HEK293 (cell line): ENCODE data around the gene SBF2.

ENCODE experiments used
- CTCF ChIP-seq: fragments of 450-650 bp; formaldehyde crosslinking; IDR thresholded peaks from 2 replicates; pipeline ENCODE4 v1.5.1; 2016; ENCODE audit warnings: missing biosample characterization, missing genetic modification characterization
- MYNN ChIP-seq: fragments of 450-650 bp; formaldehyde crosslinking; IDR thresholded peaks from 2 replicates; pipeline ENCODE4 v1.5.1; 2016; ENCODE audit warnings: missing biosample characterization, missing genetic modification characterization, borderline replicate concordance
- SP3 ChIP-seq: fragments of 450-650 bp; formaldehyde crosslinking; IDR thresholded peaks from 2 replicates; pipeline ENCODE4 v1.5.1; 2016; ENCODE audit warnings: missing biosample characterization, missing genetic modification characterization
- TRIM28 ChIP-seq: IDR thresholded peaks from 2 replicates; pipeline ENCODE4 v1.6.1; 2011; ENCODE audit warnings: low read length, control low read depth, borderline replicate concordance
- YY1 ChIP-seq: fragments of 450-650 bp; formaldehyde crosslinking; IDR thresholded peaks from 2 replicates; pipeline ENCODE4 v1.5.1; 2018; ENCODE audit warnings: missing biosample characterization, missing genetic modification characterization
- ZNF10 ChIP-seq: fragments of 450-650 bp; formaldehyde crosslinking; IDR thresholded peaks from 2 replicates; pipeline ENCODE4 v1.5.1; 2017; ENCODE audit warnings: missing biosample characterization, missing genetic modification characterization
- ZNF121 ChIP-seq: fragments of 450-650 bp; formaldehyde crosslinking; IDR thresholded peaks from 2 replicates; pipeline ENCODE4 v1.5.1; 2016; ENCODE audit warnings: missing biosample characterization, missing genetic modification characterization
- ZNF280C ChIP-seq: fragments of 450-650 bp; formaldehyde crosslinking; IDR thresholded peaks from 2 replicates; pipeline ENCODE4 v1.5.1; 2016; ENCODE audit warnings: missing biosample characterization, missing genetic modification characterization
- ZNF501 ChIP-seq: fragments of 450-650 bp; formaldehyde crosslinking; IDR thresholded peaks from 2 replicates; pipeline ENCODE4 v1.5.1; 2016; ENCODE audit warnings: missing biosample characterization, missing genetic modification characterization
- ZNF777 ChIP-seq: fragments of 450-650 bp; formaldehyde crosslinking; IDR thresholded peaks from 2 replicates; pipeline ENCODE4 v1.5.1; 2017; ENCODE audit warnings: missing biosample characterization, missing genetic modification characterization, borderline replicate concordance
- TF ChIP-seq, protein P1 (sequence below): fragments of 450-650 bp; formaldehyde crosslinking; IDR thresholded peaks from 2 replicates; pipeline ENCODE4 v1.5.1; 2016; ENCODE audit warnings: missing biosample characterization, missing genetic modification characterization

DNA sequence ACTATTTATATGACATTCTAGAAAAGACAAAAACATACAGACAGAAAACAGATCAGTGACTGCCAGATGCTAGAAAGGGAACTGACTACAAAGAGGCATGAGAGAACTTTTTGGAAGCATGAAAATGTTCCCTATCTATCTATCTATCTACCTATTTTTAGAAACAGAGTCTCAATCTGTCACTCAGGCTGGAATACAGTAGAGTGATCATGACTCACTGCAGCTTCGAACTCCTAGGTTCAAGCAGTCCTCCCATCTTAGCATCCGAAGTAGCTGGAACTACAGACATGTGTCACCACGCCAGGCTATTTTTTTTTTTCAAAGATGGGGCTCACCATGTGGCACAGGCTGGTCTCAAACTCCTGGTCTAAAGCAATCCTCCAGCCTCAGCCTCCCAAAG lies 6.9 kb downstream of the SBF2 start:
- TF ChIP-seq TRIM28 (no peak), MYNN (tag by site-specific recombination) (no peak), ZNF777 (no peak), ZNF10 (tag by site-specific recombination) (no peak), ZNF280C (tag by site-specific recombination) (no peak), CTCF (tag by site-specific recombination) (no peak), ZNF121 (tag by site-specific recombination) (no peak), SP3 (tag by site-specific recombination) (no peak), YY1 (tag by site-specific recombination) (no peak), ZNF501 (tag by site-specific recombination) (no peak)
- TF ChIP-seq, protein P1, sequence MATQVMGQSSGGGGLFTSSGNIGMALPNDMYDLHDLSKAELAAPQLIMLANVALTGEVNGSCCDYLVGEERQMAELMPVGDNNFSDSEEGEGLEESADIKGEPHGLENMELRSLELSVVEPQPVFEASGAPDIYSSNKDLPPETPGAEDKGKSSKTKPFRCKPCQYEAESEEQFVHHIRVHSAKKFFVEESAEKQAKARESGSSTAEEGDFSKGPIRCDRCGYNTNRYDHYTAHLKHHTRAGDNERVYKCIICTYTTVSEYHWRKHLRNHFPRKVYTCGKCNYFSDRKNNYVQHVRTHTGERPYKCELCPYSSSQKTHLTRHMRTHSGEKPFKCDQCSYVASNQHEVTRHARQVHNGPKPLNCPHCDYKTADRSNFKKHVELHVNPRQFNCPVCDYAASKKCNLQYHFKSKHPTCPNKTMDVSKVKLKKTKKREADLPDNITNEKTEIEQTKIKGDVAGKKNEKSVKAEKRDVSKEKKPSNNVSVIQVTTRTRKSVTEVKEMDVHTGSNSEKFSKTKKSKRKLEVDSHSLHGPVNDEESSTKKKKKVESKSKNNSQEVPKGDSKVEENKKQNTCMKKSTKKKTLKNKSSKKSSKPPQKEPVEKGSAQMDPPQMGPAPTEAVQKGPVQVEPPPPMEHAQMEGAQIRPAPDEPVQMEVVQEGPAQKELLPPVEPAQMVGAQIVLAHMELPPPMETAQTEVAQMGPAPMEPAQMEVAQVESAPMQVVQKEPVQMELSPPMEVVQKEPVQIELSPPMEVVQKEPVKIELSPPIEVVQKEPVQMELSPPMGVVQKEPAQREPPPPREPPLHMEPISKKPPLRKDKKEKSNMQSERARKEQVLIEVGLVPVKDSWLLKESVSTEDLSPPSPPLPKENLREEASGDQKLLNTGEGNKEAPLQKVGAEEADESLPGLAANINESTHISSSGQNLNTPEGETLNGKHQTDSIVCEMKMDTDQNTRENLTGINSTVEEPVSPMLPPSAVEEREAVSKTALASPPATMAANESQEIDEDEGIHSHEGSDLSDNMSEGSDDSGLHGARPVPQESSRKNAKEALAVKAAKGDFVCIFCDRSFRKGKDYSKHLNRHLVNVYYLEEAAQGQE (tag by site-specific recombination), result no peak
